Natural killer cell (primary cell): Measurements from ENCODE around the gene ADSS1. TPM values are rescaled to one million over a fixed set of nuclear protein-coding genes. Genes with fewer than 3 reads are reported as not detected.

Experiments used
- ATAC-seq, 3 donors: fragments of 150-1000 bp in 2 of 3; fragments of 200-7000 bp in 1 of 3; cut with Tn5 transposase; 1 replicate in 1 of 3; 2 replicates in 2 of 3; pipeline ENCODE4 v1.10.0; 2021; ENCODE audit warnings: mild to moderate bottlenecking in 2 of 3, moderate library complexity in 2 of 3
- DNase-seq, 2 donors: peaks; one replicate each; pipeline versions ENCODE4 v3.0.0 to v3.0.0-alpha.2; 2013 to 2021; ENCODE audit warnings: mixed read lengths in 1 of 2
- H3K27ac ChIP-seq: one replicate; pipeline ENCODE4 v1.5.1; 2013; ENCODE audit warnings: mild to moderate bottlenecking, low read length
- H3K27me3 ChIP-seq: one replicate; pipeline ENCODE4 v1.6.1; 2013; ENCODE audit warnings: low read length; ENCODE audit not compliant: control insufficient read depth, insufficient read depth
- H3K36me3 ChIP-seq: one replicate; pipeline ENCODE4 v1.6.1; 2013; ENCODE audit warnings: low read length; ENCODE audit not compliant: control insufficient read depth, insufficient read depth
- H3K4me1 ChIP-seq: one replicate; pipeline ENCODE4 v1.6.1; 2013; ENCODE audit warnings: low read length; ENCODE audit not compliant: control insufficient read depth, insufficient read depth
- H3K4me3 ChIP-seq: one replicate; pipeline ENCODE4 v1.5.1; 2013; ENCODE audit warnings: low read length
- H3K9me3 ChIP-seq: one replicate; pipeline ENCODE4 v1.6.1; 2013; ENCODE audit warnings: low read length; ENCODE audit not compliant: control insufficient read depth, insufficient read depth
- H3K27ac Mint-ChIP-seq, 2 donors: one replicate each; pipeline ENCODE4 v1.8.0; 2022; ENCODE audit warnings: mild to moderate bottlenecking in 2 of 2, mixed read lengths in 2 of 2, moderate library complexity in 1 of 2
- H3K27me3 Mint-ChIP-seq, 2 donors: one replicate each; pipeline ENCODE4 v1.8.0; 2022; ENCODE audit warnings: low read depth in 2 of 2, mixed read lengths in 2 of 2
- H3K36me3 Mint-ChIP-seq: one replicate; pipeline ENCODE4 v1.8.0; 2022; ENCODE audit warnings: mixed read lengths
- H3K4me1 Mint-ChIP-seq, 2 donors: one replicate each; pipeline ENCODE4 v1.8.0; 2022; ENCODE audit warnings: mixed read lengths in 2 of 2
- H3K4me3 Mint-ChIP-seq: one replicate; pipeline ENCODE4 v1.8.0; 2022; ENCODE audit warnings: mild to moderate bottlenecking, moderate library complexity, mixed read lengths
- H3K9me3 Mint-ChIP-seq, 2 donors: one replicate each; pipeline ENCODE4 v1.8.0; 2022; ENCODE audit warnings: mixed read lengths in 2 of 2
- CTCF ChIP-seq: fragments of 200-600 bp; IDR thresholded peaks from one replicate; pipeline ENCODE4 v1.8.0; 2022; ENCODE audit warnings: antibody characterized with exemption
- WGBS: methylation state at CpG from one replicate; pipeline ENCODE4 v1.1.7; 2013; ENCODE audit warnings: missing lambda C conversion rate; ENCODE audit not compliant: insufficient coverage; 5-methylcytosine and 5-hydroxymethylcytosine counted together
- intact Hi-C: fragments of 100-400 bp; cut with micrococcal nuclease; formaldehyde crosslinking; loops from one replicate; pipeline ENCODE4 v1.14.2; 2022
- total RNA-seq, 4 donors: library from RNA; stranded (reverse); fragments of 120-200 nt in 1 of 4; gene quantifications; one replicate each; pipeline versions ENCODE4 v1.2.3 to v1.2.4, GENCODE V29; 2013 to 2022

Gene ADSS1
- total RNA-seq, 3 donors from 2014 or later (not counting 1 experiment from before 2014, with no cell fraction given): 2.1 to 2.7 (median 2.5) TPM

GRCh38 chr14:104781271-104782077 is 57.4 kb downstream of the ADSS1 start:
- Mint-ChIP-seq H3K9me3 (no peaks in the 10 kb centered on the region), H3K4me1 (peaks cover 0 to 19% of the 10 kb centered on the region in 2 donors), H3K36me3 (no peaks in the 10 kb centered on the region), H3K4me3 (no peak overlapping the region), H3K27me3 (no peaks in the 10 kb centered on the region), H3K27ac (no peak overlapping the region)
- ATAC-seq: no peak
- no peak for TF ChIP-seq CTCF
- Histone ChIP-seq H3K27ac (no peak overlapping the region), H3K4me1 (peaks cover 13% of the 10 kb centered on the region), H3K27me3 (no peaks in the 10 kb centered on the region), H3K36me3 (peaks cover 13% of the 10 kb centered on the region), H3K9me3 (no peaks in the 10 kb centered on the region), H3K4me3 (no peak overlapping the region)
- no peak for DNase-seq
- intact Hi-C loops: no loop called here
- 91% methylated on average over 18 of the region's 20 CpGs for WGBS

GRCh38 chr14:104782086-104782807 is 58.2 kb downstream of the ADSS1 start:
- Mint-ChIP-seq H3K27ac (no peak overlapping the region), H3K4me3 (no peak overlapping the region), H3K27me3 (no peaks in the 10 kb centered on the region), H3K36me3 (no peaks in the 10 kb centered on the region), H3K4me1 (peaks cover 0 to 22% of the 10 kb centered on the region in 2 donors), H3K9me3 (no peaks in the 10 kb centered on the region)
- no peak for TF ChIP-seq CTCF
- DNase-seq: no peak
- Histone ChIP-seq H3K4me3 (no peak overlapping the region), H3K4me1 (peaks cover 21% of the 10 kb centered on the region), H3K27ac (no peak overlapping the region), H3K9me3 (no peaks in the 10 kb centered on the region), H3K36me3 (peaks cover 10% of the 10 kb centered on the region), H3K27me3 (no peaks in the 10 kb centered on the region)
- 97% methylated on average over 28 of the region's 28 CpGs for WGBS
- ATAC-seq: no peak
- intact Hi-C loops: no loop called here

- no peaks in the 10 kb centered on the region for H3K36me3 Mint-ChIP-seq
- DNase-seq (no peak), ATAC-seq (no peak)
- intact Hi-C loops: no loop called here
- H3K4me1 ChIP-seq: peaks cover 26% of the 10 kb centered on the region
- TF ChIP-seq CTCF: no peak
- H3K4me3 Mint-ChIP-seq: no peak overlapping the region
- WGBS: 82% methylated on average over 13 of the region's 13 CpGs
- H3K27ac Mint-ChIP-seq: peak overlapping the region in 1 of 2 donors; percentile 74
- no peaks in the 10 kb centered on the region for H3K27me3 ChIP-seq
- no peaks in the 10 kb centered on the region for H3K9me3 Mint-ChIP-seq
- H3K27me3 Mint-ChIP-seq: no peaks in the 10 kb centered on the region
- H3K9me3 ChIP-seq: no peaks in the 10 kb centered on the region
- H3K4me3 ChIP-seq: no peak overlapping the region
- peaks cover 0 to 23% of the 10 kb centered on the region in 2 donors for H3K4me1 Mint-ChIP-seq
- H3K36me3 ChIP-seq: peaks cover 10% of the 10 kb centered on the region
- H3K27ac ChIP-seq: no peak overlapping the region
Observed at GRCh38 chr14:104782808-104783139, 58.7 kb downstream of the ADSS1 start.
